Pancreas (tissue), 10 donors: Measurements from ENCODE around the gene IRF2. TPM values are rescaled to one million over a fixed set of nuclear protein-coding genes. Genes with fewer than 3 reads are reported as not detected.

Experiments
- ATAC-seq, 4 donors: fragments of 200-7000 bp; cut with Tn5 transposase; one replicate each; pipeline versions ENCODE4 v1.8.0 to v1.9.1; 2020; ENCODE audit warnings: mild to moderate bottlenecking in 4 of 4, moderate library complexity in 4 of 4
- DNase-seq, 6 donors: peaks; one replicate each; pipeline ENCODE4 v3.0.0-alpha.2; 2020
- FAIRE-seq: peaks from 2 replicates; lab custom pipeline; 2012; peaks lifted over from hg19 to GRCh38; lab: Jason Lieb, UNC
- H3K27ac ChIP-seq, 4 donors: fragments of 200-600 bp; sonication (generic); 1 replicate in 3 of 4; 2 replicates in 1 of 4; pipeline versions ENCODE4 v1.5.0 to v1.8.0; 2020
- H3K27me3 ChIP-seq, 4 donors: fragments of 200-600 bp; one replicate each; pipeline ENCODE4 v1.8.0; 2021
- H3K36me3 ChIP-seq, 3 donors: fragments of 200-600 bp; sonication (generic) in 1 of 3; one replicate each; pipeline versions ENCODE4 v1.5.0 to v1.8.0; 2020 to 2021
- H3K4me1 ChIP-seq, 3 donors: fragments of 200-600 bp; one replicate each; pipeline ENCODE4 v1.8.0; 2021
- H3K4me3 ChIP-seq, 4 donors: fragments of 200-600 bp; sonication (generic) in 2 of 4; one replicate each; pipeline versions ENCODE4 v1.5.0 to v1.8.0; 2020 to 2021
- H3K9me3 ChIP-seq, 4 donors: fragments of 200-600 bp; one replicate each; pipeline ENCODE4 v1.8.0; 2021
- WGBS, 2 donors: extraction: QIAGEN DNeasy Blood & Tissue Kit; methylation state at CpG; one replicate each; pipeline ENCODE4 v1.1.7; 2013; 5-methylcytosine and 5-hydroxymethylcytosine counted together
- intact Hi-C, 3 donors: fragments of 100-400 bp; cut with DNase I; formaldehyde crosslinking; loops; one replicate each; pipeline versions ENCODE4 v1.11.1 to v1.14.2; 2022
- polyA plus RNA-seq, 2 donors: library from polyadenylated mRNA; stranded (reverse); fragments of 200-250 nt; gene quantifications; one replicate each; pipeline ENCODE4 v1.2.3, GENCODE V29; 2013
- total RNA-seq, 6 donors: library from RNA; stranded (reverse); fragmentation: NEBNext Ultra II Directional in 4 of 6; extraction: Animal tissue kit (Norgen Biotek cat#: 25700) in 4 of 6; gene quantifications; one replicate each; pipeline versions ENCODE4 v1.2.1 to v1.2.4, GENCODE V29; 2021 to 2023
- TF ChIP-seq, protein P1 (sequence below), 4 donors: fragments of 200-600 bp; sonication (generic) in 3 of 4; IDR thresholded peaks; one replicate each; pipeline versions ENCODE4 v1.5.0 to v1.8.0; 2021; ENCODE audit warnings: antibody characterized with exemption in 4 of 4
- donor health status: healthy with polysubstance abuse.
- donor health status: DM: no; HTN: no; CAD: no; lungs with moderate emphysema.
- donor health status: DM: no; HTN: no; CAD: no.
- donor health status: control.
- donor health status: control.
- donor health status: Bipolar disorder and iron deficiency.
- donor health status: DM: yes; HTN: yes; CAD: no.
- donor health status: DM: no; HTN: no; CAD: no.
- donor health status: DM: no; HTN: no; CAD: no.
- donor health status: DM: yes; HTN: yes; CAD: no.

The IRF2 gene
- total and polyA plus RNA-seq, 8 donors = 6.8 to 32.3 (median 12.3) TPM

DNA sequence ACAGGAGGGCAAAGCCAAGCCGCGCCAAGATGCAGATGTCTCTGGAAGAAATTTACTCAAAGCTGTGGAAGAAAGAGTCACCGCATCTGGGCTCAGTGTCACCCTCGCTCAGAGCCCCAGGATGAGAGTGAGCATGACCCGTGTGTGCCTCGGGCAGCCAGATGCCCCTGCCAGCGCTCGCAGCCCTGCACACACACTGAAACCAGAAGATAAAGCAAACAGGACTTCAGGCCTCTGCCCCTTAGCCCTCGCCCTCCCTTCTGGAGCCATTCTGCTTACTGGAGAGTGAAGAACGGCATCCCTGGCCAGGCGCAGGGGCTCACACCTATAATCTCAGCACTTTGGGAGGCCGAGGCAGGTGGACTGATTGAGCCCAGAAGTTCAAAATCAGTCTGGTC lies 103.0 kb downstream of the IRF2 start:
- FAIRE-seq = no peak
- Histone ChIP-seq H3K4me3 (no peak overlapping the region), H3K4me1 (no peaks in the 10 kb centered on the region), H3K27me3 (no peaks in the 10 kb centered on the region), H3K9me3 (no peaks in the 10 kb centered on the region), H3K36me3 (no peaks in the 10 kb centered on the region), H3K27ac (no peak overlapping the region)
- intact Hi-C loops = no loop called here
- WGBS, 2 donors = 86 to 87% methylated on average over 12 of the region's 12 CpGs
- ATAC-seq = no peak
- TF ChIP-seq, protein P1, sequence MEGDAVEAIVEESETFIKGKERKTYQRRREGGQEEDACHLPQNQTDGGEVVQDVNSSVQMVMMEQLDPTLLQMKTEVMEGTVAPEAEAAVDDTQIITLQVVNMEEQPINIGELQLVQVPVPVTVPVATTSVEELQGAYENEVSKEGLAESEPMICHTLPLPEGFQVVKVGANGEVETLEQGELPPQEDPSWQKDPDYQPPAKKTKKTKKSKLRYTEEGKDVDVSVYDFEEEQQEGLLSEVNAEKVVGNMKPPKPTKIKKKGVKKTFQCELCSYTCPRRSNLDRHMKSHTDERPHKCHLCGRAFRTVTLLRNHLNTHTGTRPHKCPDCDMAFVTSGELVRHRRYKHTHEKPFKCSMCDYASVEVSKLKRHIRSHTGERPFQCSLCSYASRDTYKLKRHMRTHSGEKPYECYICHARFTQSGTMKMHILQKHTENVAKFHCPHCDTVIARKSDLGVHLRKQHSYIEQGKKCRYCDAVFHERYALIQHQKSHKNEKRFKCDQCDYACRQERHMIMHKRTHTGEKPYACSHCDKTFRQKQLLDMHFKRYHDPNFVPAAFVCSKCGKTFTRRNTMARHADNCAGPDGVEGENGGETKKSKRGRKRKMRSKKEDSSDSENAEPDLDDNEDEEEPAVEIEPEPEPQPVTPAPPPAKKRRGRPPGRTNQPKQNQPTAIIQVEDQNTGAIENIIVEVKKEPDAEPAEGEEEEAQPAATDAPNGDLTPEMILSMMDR (IDR thresholded peaks at IDR 0.05) = no peak
- no peak for DNase-seq

DNA sequence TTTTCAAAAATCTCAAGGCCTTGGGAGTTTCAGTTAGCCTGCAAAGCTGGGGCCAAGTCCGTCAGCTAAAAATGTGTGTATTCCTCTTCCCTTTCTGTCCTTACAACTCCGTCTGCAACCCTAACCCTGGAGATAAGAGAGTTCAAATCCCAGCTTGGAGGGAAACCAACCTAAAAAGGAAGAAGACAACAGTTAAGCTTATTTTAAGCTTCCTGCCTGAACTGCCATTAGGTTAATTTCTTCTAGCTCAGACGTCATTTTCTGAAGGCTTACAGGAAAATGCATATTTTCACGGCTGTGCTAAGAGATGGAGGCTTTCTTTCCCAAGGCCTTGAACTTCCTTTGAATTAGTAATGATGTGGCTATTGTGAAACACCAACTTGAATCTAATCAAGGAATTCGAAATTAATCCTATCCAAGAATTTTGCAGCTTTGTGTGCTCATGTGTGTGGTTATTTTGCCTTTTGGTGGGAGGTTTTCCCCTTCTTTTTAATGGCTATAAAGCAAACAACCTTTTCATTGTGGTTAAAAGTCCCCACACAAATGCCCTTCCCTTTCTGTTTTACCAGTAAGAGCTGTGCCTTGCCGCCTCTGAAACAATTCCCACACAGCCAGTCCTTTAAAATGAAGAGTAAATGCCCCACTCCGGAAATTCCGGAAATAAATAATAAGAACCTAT lies 103.5 kb downstream of the IRF2 start:
- Histone ChIP-seq H3K36me3 (no peaks in the 10 kb centered on the region), H3K27ac (no peak overlapping the region), H3K4me3 (no peak overlapping the region), H3K4me1 (no peaks in the 10 kb centered on the region), H3K27me3 (no peaks in the 10 kb centered on the region), H3K9me3 (no peaks in the 10 kb centered on the region)
- TF ChIP-seq, protein P1 (IDR thresholded peaks at IDR 0.05) = no peak
- ATAC-seq (no peak), FAIRE-seq (no peak), DNase-seq (no peak)
- whole genome bisulfite sequencing, 2 donors = 72 to 75% methylated on average over 8 of the region's 8 CpGs
- intact Hi-C loops = no loop called here

DNA sequence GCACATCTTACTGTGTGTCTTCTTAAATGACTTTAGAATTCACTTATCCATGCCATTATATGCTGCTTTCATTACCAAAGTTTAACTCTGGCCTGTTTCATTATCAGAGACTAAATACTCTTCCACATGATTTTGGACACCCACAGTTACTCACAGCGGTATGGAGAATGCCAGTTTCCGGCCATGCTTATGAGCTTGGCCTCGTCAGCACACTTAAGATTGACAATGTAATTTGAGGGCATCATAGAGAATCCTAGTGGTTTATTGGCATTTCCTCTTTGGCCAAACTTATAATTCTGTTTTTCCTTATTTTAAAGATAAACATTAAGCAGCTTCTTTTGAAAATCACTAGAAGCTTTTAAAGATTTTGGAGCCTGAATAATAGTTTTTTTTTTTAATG lies 104.5 kb downstream of the IRF2 start:
- Histone ChIP-seq H3K9me3 (no peaks in the 10 kb centered on the region), H3K4me1 (no peaks in the 10 kb centered on the region), H3K27me3 (no peaks in the 10 kb centered on the region), H3K36me3 (no peaks in the 10 kb centered on the region), H3K27ac (no peak overlapping the region), H3K4me3 (no peak overlapping the region)
- TF ChIP-seq, protein P1 (IDR thresholded peaks at IDR 0.05) = no peak
- FAIRE-seq (no peak), ATAC-seq (no peak), DNase-seq (no peak)
- intact Hi-C loops = no loop called here
- WGBS, 2 donors = 93 to 98% methylated on average over 3 of the region's 3 CpGs

DNA sequence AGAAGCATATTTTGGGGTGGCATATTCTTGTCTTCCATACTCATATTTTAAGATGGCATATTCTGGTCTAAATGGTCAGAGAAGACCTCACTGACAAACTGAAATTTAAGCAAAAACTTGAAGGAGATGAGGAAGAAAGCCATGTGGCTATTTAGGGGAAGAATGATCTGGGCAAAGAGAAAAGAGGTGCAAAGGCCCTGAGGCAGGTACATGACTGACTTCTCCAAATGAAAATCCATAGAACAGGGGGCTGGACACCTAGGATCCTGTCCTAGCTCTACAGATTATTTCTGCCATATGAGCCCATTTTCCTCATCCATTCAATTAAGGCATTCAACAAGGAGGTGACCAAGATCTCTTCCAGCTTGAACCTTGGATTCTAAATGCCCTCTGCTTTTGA lies 105.6 kb downstream of the IRF2 start:
- H3K9me3 ChIP-seq = no peaks in the 10 kb centered on the region
- H3K27me3 ChIP-seq = no peaks in the 10 kb centered on the region
- ATAC-seq (no peak), DNase-seq (no peak), FAIRE-seq (no peak)
- TF ChIP-seq, protein P1 (IDR thresholded peaks at IDR 0.05) = no peak
- H3K4me3 ChIP-seq = no peak overlapping the region
- no peaks in the 10 kb centered on the region for H3K4me1 ChIP-seq
- H3K36me3 ChIP-seq = no peaks in the 10 kb centered on the region
- no peak overlapping the region for H3K27ac ChIP-seq
- intact Hi-C loops = no loop called here

DNA sequence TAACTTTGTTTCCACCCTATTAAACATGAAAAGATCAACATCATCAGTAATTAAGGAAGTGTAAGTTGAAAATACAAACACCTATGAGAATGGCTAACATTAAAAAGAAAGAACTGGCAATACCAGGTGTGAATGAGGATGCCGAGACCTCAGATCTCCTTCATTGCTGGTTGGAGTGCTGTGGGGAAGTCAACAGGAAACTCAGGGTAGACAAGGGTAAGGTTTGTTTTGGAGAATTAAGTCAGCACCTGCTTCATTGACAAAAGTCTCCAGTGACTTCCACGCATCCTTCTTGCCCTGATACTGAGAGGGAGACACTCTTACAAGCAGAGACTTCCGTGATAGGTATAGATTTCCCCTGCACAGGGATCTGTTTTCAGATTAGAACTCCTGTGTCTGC lies 106.1 kb downstream of the IRF2 start:
- Histone ChIP-seq H3K27ac (no peak overlapping the region), H3K9me3 (no peaks in the 10 kb centered on the region), H3K4me3 (no peak overlapping the region), H3K27me3 (no peaks in the 10 kb centered on the region), H3K4me1 (no peaks in the 10 kb centered on the region), H3K36me3 (no peaks in the 10 kb centered on the region)
- WGBS, 2 donors = 94 to 96% methylated on average over 3 of the region's 3 CpGs
- FAIRE-seq = no peak
- ATAC-seq = no peak
- TF ChIP-seq, protein P1 (IDR thresholded peaks at IDR 0.05) = no peak
- intact Hi-C loops = no loop called here
- DNase-seq = no peak
